ENCODE results near the gene SPATA45.
"Not testable (repeated sequence)": the region's sequence is repeated elsewhere in the genome, so short reads cannot be mapped to it uniquely, and the experiment has no call there.

The SPATA45 gene

GRCh38 chr1:212847549-212847948 is at the start of gene SPATA45:
Gene SPATA45 (minus strand): TSS chr1:212847649. CDS start chr1:212836149, 11,500 bp downstream.
- DNase-seq (ENCODE audit: low spot score): no peak

- DNase-seq (ENCODE audit: low spot score): no peak
Measured at GRCh38 chr1:212892108-212892507, 44.7 kb upstream of the SPATA45 start.

- no peak for DNase-seq (ENCODE audit: low spot score)
Measured at GRCh38 chr1:212884592-212884991, 37.1 kb upstream of the SPATA45 start.

DNA sequence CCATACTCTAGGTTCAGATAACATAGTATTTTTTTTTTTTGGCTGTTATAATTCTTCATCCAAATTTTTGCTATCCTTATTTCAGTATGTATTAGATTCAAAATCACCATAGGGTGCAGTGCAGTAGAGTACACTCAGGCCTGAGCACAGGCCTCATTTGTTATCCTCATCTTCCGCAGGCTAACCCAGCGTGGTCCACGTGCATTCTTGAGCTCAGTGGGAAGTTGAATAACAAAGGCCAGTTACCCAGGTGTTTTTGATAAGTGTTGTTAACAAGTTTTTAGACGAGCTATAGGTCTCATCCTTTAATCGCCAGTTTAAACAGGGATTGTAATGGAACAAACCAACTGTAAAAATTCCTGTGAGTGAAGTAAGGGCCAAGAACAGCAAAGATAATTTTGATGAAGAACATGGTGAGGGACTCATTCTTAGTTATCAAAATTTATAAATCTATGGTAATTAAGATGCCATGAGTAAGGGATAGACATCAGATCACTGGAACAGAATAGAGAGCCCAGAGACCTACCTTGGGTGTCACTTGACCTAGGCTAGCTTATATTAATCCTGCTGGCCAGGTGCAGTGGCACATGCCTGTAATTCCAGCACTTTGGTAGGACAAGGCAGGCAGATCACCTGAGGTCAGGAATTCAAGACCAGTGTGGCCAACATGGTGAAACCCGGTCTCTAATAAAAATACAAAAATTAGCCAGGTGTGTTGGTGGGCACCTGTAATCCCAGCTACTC is 32.7 kb upstream of the SPATA45 start:
- DNase-seq (ENCODE audit: low spot score): no peak

DNA sequence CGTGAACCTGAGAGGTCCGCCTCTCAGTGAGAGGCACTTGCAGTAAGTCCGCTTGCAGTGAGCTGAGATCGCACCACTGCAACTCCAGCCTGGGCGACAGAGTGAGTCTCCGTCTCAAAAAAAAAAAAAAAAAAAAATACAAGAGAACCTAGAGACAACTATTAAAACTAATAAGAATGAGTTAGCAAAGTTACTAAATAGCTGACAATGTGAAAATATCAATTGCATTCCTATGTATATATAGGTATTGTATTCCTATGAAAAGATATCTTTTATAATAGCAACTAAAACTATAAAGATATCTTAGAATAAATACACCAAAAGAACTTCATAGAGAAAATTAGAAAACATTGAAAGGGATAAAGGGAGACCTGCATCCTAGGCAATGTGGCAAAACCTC is 31.0 kb upstream of the SPATA45 start:
- no peak for DNase-seq (ENCODE audit: low spot score)

DNA sequence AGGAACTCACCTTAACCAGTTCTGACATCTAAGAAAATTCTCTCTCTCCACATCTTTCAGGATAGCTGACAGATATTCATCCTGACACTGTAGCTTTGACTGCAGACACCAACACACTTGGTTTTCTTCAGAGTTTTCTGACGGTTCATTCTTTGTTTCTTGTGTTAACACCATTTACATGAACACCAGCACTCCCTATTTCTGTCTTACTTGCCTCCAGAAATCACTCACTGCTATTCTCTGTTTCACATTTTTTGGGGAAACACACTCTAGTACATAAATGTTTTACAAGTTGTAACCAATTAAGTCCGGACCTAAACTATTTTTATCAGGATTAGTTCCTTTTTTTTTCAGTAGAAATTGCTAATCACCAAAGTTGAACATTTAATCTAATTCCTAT is 26.1 kb upstream of the SPATA45 start:
- no peak for DNase-seq (ENCODE audit: low spot score)

- DNase-seq (ENCODE audit: low spot score): no peak
Measured at GRCh38 chr1:212871976-212872375, 24.5 kb upstream of the SPATA45 start.

DNA sequence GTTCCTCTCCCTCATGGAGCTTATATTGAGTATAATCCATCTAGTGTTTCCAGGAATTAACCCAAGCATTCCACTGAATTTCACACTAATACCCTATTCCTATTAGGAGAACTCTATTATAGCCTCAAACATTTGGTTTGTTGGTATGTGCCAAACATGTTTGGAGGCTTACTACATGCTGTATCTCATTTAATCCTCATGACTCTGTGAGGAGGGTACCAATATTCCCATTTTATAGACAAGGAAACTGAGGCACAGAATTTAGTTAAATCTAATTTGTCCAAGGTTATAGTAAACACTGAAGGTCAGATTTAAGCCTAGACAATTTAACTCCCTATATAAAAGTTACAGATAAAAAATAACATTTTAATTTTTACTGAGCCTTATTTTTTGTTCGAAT is 19.7 kb upstream of the SPATA45 start:
- no peak for DNase-seq (ENCODE audit: low spot score)

- no peak for DNase-seq (ENCODE audit: low spot score)
Measured at GRCh38 chr1:212864201-212864600, 16.8 kb upstream of the SPATA45 start.

GRCh38 chr1:212863345-212863744 is 15.9 kb upstream of the SPATA45 start:
- not testable (repeated sequence) for DNase-seq (ENCODE audit: low spot score)

DNA sequence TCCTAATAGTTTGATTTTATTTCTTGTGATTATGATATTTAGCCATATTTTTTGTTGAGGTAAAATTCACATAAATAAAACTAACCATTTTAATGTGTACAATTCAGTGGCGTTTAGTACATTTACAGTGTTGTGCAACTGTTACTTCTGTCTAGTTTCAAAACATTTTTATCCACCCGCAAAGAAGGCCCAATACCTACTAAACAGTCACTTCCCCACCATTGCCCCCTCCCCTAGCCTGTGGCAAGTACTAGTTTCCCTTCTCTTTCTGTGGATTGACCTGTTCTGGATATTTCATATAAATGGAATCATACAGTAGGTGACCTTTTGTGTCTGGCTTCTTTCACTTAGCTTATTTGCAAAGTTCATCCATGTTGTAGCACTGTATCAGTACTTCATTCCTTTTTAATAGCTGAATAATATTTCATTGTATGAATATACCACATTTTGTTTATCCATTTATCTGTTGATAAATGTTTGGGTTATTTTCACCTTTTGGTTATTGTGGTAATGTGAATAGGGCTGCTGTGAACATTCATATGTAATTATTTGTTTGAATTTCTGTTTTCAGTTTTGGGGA is 14.8 kb upstream of the SPATA45 start:
- no peak for DNase-seq (ENCODE audit: low spot score)

DNA sequence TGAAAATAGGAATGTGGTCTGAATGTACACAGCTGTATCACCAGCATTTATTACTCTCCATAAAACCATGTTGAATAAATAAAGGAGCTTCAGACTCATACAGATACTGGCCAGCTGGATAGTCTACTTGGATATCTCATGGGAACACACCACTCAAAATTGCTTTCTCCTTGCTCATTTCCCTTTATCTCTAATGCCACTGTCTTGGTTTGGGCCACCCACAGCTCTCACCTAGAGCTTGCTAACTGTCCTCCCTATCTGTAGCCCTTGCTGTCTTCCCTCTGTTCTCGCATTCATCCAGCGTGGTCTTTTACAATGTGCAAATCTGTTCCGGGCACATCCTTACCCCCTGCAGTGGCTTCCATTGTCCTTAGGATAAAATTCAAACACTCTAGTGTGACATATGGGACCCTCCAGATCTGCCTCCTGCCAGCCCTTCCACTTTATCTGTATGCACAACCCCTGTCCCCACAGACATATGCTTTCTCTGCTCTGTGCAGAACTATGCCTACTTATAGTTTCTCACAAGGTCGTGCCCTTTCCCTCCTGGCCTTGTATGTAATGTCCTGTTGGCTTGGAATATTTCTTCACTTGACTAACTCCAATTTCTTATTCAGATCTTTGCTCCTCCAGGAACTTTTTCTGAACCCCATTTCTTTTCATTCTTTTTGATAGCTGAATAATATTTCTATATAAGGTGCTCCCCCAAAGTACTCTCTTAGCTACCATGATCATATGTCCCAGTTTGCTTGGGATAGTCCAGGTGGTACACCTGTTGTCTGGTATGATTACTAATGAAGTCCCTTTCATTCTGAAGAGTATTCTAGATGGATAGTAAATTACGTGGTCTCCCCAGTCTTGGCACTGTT is 13.5 kb upstream of the SPATA45 start:
- DNase-seq (ENCODE audit: low spot score): no peak

GRCh38 chr1:212858461-212859265 is 11.2 kb upstream of the SPATA45 start:
- peak; percentile 11 for DNase-seq (ENCODE audit: low spot score)

DNA sequence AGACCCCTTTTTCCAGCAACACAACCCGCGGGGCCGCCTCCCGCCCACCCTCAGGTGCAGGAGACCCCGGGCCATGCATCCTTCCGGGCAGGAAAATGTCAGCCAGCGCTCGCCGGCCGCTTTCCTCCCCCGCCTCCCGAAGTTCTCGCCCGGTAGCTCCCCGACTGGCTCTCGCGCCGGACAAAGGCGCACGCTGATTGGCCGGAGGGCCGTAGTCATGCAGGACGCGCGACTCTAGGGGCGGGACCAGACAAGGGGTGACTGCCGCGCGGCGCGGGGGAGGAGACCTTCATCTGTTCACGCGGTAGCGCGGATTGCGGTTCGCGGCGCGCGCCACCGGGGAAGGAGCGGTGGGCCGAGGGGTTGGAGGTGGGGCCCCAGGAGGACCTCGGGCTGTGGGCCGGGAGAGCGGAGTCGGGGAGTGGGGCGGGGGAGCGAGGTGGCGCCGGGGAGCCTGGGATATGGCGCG is 10.6 kb upstream of the SPATA45 start, which contains the start of gene FLVCR1:
TSS of gene FLVCR1 (plus strand) at position 284 of the 469 bp plus-strand sequence. CDS start at position 462, 178 bp downstream.
- peak; percentile 95 for DNase-seq (ENCODE audit: low spot score)

- DNase-seq (ENCODE audit: low spot score): no peak
Measured at GRCh38 chr1:212856755-212857154, 9.3 kb upstream of the SPATA45 start.

DNA sequence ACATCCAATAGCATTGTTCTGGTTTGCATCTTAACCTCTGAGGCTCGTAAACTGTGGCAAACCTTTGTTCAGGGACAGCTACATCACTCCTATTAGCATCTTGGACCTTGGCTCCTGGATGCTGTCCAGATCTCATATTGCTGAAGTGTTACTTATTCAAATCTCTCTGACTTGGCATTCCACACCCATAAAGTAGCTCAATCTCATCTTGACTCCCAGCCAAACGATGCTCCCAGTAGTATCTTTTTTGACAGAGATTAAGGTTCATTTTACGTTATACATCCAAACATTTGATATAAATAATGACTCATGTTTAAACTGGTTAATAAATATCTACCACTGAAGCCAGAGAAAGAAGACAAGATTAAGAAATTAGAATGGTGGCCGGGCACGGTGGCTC is 6.2 kb upstream of the SPATA45 start:
- peak; percentile 41 for DNase-seq (ENCODE audit: low spot score)

- no peak for DNase-seq (ENCODE audit: low spot score)
Measured at GRCh38 chr1:212852105-212852688, 4.7 kb upstream of the SPATA45 start.

GRCh38 chr1:212844521-212844920 is 2.9 kb downstream of the SPATA45 start:
- DNase-seq (ENCODE audit: low spot score): not testable (repeated sequence)

- DNase-seq (ENCODE audit: low spot score): no peak
Measured at GRCh38 chr1:212838145-212838544, 9.3 kb downstream of the SPATA45 start.

DNA sequence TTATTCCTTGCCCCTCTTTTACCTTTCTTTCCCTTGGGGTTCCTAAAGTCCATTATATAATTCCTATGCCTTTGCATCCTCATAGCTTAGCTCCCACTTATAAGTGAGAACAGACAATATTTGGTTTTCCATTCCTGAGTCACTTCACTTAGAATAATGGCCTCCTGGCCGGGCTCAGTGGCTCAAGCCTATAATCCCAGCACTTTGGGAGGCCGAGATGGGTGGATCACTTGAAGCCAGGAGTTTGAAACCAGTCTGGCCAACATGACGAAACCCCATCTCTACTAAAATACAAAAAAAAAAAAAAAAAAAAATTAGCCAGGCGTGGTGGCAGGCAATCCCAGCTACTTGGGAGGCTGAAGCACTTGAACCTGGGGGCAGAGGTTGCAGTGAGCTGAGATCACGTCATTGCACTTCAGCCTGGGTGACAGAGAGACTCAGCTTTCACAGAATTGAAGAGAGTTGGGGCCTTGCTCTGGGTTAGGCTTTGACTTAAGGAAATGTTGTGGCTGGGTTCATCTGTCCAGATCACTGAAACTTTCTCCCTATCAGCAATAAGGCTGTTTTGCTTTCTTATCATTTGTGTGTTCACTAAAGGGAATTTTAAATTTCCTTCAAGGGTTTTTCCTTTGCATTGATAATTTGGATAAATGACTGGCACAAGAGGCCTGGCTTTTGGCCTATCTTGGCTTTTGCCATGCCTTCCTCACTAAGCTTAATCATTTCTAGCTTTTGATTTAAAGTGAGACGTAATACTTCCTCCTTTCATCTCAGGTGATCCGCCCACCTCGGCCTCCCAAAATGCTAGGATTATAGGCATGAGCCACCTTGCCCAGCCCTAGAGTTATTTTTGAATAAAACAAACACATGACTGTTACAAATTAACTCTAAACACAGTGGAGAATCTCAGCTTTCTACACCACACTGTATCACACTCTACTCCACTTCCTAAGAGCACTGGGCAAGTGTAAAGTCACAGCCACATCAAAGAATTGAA is 13.9 kb downstream of the SPATA45 start:
- peak; percentile 31 for DNase-seq (ENCODE audit: low spot score)
